Endothelial cell of umbilical vein (primary cell): ENCODE results near the gene ODF4.

Experiments used
- EZH2 ChIP-seq: IDR thresholded peaks from 2 replicates; pipeline ENCODE4 v1.6.1; 2012; ENCODE audit warnings: borderline replicate concordance, low read depth, mild to moderate bottlenecking, moderate library complexity, low read length, inconsistent platforms; ENCODE audit not compliant: severe bottlenecking
- FOS ChIP-seq: IDR thresholded peaks from 2 replicates; pipeline ENCODE4 v1.6.1; 2011; ENCODE audit warnings: mild to moderate bottlenecking, low read length, moderate library complexity, borderline replicate concordance; ENCODE audit not compliant: insufficient read depth
- MYC ChIP-seq: IDR thresholded peaks from one replicate; pipeline ENCODE4 v1.6.1; 2011; ENCODE audit warnings: mild to moderate bottlenecking, low read depth, low read length
- TF ChIP-seq, protein P1 (sequence below), 2 donors: IDR thresholded peaks; 1 replicate in 1 of 2; 2 replicates in 1 of 2; pipeline ENCODE4 v1.5.1; 2011; ENCODE audit warnings: low read length in 2 of 2, mild to moderate bottlenecking in 2 of 2, moderate library complexity in 2 of 2, control low read depth in 1 of 2, inconsistent platforms in 1 of 2, low read depth in 1 of 2; ENCODE audit not compliant: insufficient read depth in 1 of 2; ENCODE audit errors: extremely low read depth in 1 of 2

GRCh38 chr17:8382052-8382879 lies 42.6 kb downstream of the ODF4 start:
- no peak for TF ChIP-seq EZH2
- TF ChIP-seq, protein P1, sequence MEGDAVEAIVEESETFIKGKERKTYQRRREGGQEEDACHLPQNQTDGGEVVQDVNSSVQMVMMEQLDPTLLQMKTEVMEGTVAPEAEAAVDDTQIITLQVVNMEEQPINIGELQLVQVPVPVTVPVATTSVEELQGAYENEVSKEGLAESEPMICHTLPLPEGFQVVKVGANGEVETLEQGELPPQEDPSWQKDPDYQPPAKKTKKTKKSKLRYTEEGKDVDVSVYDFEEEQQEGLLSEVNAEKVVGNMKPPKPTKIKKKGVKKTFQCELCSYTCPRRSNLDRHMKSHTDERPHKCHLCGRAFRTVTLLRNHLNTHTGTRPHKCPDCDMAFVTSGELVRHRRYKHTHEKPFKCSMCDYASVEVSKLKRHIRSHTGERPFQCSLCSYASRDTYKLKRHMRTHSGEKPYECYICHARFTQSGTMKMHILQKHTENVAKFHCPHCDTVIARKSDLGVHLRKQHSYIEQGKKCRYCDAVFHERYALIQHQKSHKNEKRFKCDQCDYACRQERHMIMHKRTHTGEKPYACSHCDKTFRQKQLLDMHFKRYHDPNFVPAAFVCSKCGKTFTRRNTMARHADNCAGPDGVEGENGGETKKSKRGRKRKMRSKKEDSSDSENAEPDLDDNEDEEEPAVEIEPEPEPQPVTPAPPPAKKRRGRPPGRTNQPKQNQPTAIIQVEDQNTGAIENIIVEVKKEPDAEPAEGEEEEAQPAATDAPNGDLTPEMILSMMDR (IDR thresholded peaks at IDR 0.05; ENCODE audit: extremely low read depth in 1 of 2, insufficient read depth in 1 of 2, low read depth in 1 of 2, low read length in 2 of 2), result no peak
- no peak for TF ChIP-seq FOS
- no peak for TF ChIP-seq MYC
